ENCODE measurements around the gene TBX2.

DNA sequence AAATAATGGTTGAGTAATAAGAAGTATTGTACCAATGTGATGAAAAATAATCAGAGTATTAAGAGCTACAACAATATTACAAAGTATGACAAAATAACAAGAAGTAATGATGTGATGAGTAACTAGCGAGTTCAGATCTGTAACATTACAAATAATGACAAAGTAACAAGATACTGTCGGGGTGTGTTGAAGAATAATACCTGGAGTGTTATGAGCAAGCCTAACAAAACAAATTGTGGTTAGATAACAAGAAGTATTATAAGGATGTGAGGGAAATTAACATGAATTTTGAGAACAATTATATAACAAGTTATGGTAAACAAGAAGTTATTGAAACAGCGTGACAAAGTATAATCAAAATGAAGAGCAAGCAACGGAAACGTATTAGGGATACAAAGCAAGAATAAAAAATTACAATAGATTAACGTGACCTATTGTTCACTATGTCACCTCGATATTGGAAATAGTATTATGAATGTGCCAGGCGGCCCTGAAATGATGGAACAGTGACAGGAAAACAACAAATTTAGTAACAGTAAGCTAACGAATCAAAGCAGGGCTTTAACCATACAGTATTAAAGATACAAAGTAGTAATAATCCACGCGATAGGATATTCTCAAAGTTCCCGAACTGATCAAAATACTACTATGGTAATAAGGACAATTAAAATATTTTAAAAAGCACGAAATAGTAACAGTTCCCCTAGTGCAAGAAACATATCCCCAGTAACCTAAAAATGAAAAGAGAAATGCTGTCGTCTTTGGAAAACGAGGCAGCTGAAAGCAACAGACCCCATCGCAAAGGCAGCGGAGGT lies 54.1 kb downstream of the TBX2 start:
- TF ChIP-seq, protein P1, sequence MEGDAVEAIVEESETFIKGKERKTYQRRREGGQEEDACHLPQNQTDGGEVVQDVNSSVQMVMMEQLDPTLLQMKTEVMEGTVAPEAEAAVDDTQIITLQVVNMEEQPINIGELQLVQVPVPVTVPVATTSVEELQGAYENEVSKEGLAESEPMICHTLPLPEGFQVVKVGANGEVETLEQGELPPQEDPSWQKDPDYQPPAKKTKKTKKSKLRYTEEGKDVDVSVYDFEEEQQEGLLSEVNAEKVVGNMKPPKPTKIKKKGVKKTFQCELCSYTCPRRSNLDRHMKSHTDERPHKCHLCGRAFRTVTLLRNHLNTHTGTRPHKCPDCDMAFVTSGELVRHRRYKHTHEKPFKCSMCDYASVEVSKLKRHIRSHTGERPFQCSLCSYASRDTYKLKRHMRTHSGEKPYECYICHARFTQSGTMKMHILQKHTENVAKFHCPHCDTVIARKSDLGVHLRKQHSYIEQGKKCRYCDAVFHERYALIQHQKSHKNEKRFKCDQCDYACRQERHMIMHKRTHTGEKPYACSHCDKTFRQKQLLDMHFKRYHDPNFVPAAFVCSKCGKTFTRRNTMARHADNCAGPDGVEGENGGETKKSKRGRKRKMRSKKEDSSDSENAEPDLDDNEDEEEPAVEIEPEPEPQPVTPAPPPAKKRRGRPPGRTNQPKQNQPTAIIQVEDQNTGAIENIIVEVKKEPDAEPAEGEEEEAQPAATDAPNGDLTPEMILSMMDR (optimal IDR thresholded peaks at IDR 0.05 in 1 of 3, IDR thresholded peaks at IDR 0.05 in 1 of 3, conservative IDR thresholded peaks at IDR 0.05 in 1 of 3; ENCODE audit: extremely low read depth in 1 of 3, insufficient read depth in 2 of 3, low read length in 3 of 3) = no peak
- no peak for TF ChIP-seq EZH2 (IDR thresholded peaks at IDR 0.05; ENCODE audit: low read length)

Data from keratinocyte (primary cell).